ENCODE results near the gene TMEM238.
"Not testable (repeated sequence)": the region's sequence is repeated elsewhere in the genome, so short reads cannot be mapped to it uniquely, and the experiment has no call there.

TMEM238 gene

GRCh38 chr19:55339889-55340783 lies 44.0 kb downstream of the TMEM238 start:
- peaks cover 33% of the 10 kb centered on the region for H3K4me1 Mint-ChIP-seq (ENCODE audit: low read depth)
- intact Hi-C loops (cut with micrococcal nuclease): loop anchor here (2.0 to 5.0 kb wide), 3 partner anchors 15 to 47 kb away; partner anchors contain the start of genes RPL28 and TMEM150B
- no peaks in the 10 kb centered on the region for H3K9me3 Mint-ChIP-seq
- peaks cover 50% of the 10 kb centered on the region for H3K36me3 Mint-ChIP-seq (ENCODE audit: low read depth)
- H3K27ac Mint-ChIP-seq: peak overlapping the region; percentile 91
- peak overlapping the region; percentile 90 for H3K4me3 Mint-ChIP-seq
- H3K27me3 Mint-ChIP-seq: peaks cover 3% of the 10 kb centered on the region

- H3K27me3 Mint-ChIP-seq: peaks cover 3% of the 10 kb centered on the region
- no peaks in the 10 kb centered on the region for H3K9me3 Mint-ChIP-seq
- peaks cover 42% of the 10 kb centered on the region for H3K36me3 Mint-ChIP-seq (ENCODE audit: low read depth)
- H3K4me3 Mint-ChIP-seq: peak within 1 kb of the TSS; percentile 90
- intact Hi-C loops (cut with micrococcal nuclease): loop anchor here (2.0 to 5.0 kb wide), 3 partner anchors 14 to 48 kb away; partner anchors contain the start of genes RPL28 and TMEM150B
- H3K27ac Mint-ChIP-seq: peak within 1 kb of the TSS; percentile 91
- peaks cover 32% of the 10 kb centered on the region for H3K4me1 Mint-ChIP-seq (ENCODE audit: low read depth)
These were observed 44.8 kb downstream of the TMEM238 start, which contains the start of gene KMT5C for GRCh38 chr19:55339105-55339888. TSS of gene KMT5C (plus strand) at chr19:55339876. CDS start at chr19:55341937, 2,061 bp downstream.

DNA sequence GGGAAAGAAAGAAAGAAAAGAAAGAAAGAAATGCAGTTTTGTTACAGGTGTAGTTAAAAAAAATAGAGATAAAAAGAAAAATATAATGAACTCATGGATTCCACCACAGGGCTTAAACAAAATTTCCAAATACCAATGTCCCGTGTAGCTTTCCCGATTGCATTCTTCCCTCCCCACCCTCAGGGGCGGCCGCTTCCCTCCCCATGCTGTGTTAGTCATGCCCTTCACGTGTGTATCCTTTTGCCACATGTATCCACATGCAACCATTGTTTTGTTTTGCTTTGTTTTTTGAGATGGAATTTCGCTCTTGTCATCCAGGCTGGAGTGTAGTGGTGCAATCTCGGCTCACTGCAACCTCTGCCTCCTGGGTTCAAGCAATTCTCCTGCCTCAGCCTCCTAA lies 48.0 kb downstream of the TMEM238 start:
- Mint-ChIP-seq H3K4me1 (ENCODE audit: low read depth) (peaks cover 36% of the 10 kb centered on the region), H3K27me3 (peaks cover 3% of the 10 kb centered on the region), H3K36me3 (ENCODE audit: low read depth) (peaks cover 13% of the 10 kb centered on the region), H3K9me3 (no peaks in the 10 kb centered on the region), H3K4me3 (no peak overlapping the region), H3K27ac (no peak overlapping the region)
- intact Hi-C loops (cut with micrococcal nuclease): loop anchor here (5.0 kb wide), 1 partner anchor 51 kb away; the partner anchor contains the start of gene RPL28

DNA sequence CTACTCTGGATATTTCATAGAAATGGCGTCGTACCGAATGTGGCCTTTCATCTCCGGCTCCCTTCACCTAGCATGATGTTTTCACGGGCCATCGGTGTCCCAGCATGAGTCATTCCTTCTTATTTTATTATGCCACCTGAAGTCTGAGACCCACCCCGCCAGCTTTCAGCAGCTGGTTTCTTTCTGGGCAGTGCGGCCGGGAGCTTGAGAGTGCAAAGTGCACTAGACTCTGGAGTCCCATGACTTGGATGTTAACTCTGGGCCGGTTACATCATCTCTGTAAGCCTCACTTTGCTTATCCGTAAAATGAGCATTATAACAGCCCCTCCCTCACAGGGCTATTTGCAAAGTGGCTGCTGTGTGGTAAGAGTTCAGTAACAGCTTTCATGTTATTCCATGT lies 50.2 kb downstream of the TMEM238 start:
- Mint-ChIP-seq H3K9me3 (no peaks in the 10 kb centered on the region), H3K4me3 (no peak overlapping the region), H3K4me1 (ENCODE audit: low read depth) (peaks cover 32% of the 10 kb centered on the region), H3K27me3 (peaks cover 3% of the 10 kb centered on the region), H3K36me3 (ENCODE audit: low read depth) (no peaks in the 10 kb centered on the region), H3K27ac (no peak overlapping the region)
- intact Hi-C loops (cut with micrococcal nuclease): no loop called here

DNA sequence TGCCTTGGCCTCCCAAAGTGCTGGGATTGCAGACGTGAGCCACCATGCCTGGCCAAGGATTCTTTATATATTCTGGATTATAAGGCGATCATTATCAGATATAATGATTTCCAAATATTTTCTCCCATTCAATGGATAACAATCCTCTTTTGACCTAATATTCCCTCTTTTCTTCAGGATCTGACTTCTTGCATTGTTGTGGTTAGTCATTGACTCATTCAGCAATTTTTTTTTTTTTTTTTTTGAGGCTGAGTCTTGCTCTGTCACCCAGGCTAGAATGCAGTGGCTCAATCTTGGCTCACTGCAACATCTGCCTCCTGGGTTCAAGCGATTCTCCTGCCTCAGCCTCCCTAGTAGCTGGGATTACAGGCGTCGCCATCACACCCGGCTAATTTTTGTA lies 54.3 kb downstream of the TMEM238 start:
- H3K36me3 Mint-ChIP-seq (ENCODE audit: low read depth); intact Hi-C loops (cut with micrococcal nuclease): not testable (repeated sequence)
- peaks cover 54% of the 10 kb centered on the region for H3K4me1 Mint-ChIP-seq (ENCODE audit: low read depth)

More for the DNA sequence above, 54.3 kb downstream of the TMEM238 start:
- not testable (repeated sequence) for H3K9me3 Mint-ChIP-seq, H3K27me3 Mint-ChIP-seq, H3K4me3 Mint-ChIP-seq
- peak overlapping the region; percentile 54 for H3K27ac Mint-ChIP-seq
